GM10266 (cell line): Measurements from ENCODE around the gene ABHD16A.

Experiments
- DNase-seq: peaks from one replicate; pipeline ENCODE4 v3.0.0; 2012; ENCODE audit errors: extremely low spot score
- CTCF ChIP-seq: IDR thresholded peaks from 2 replicates; pipeline ENCODE4 v1.5.1; 2012; ENCODE audit warnings: mild to moderate bottlenecking, low read depth; ENCODE audit not compliant: control insufficient read depth, insufficient read depth; ENCODE audit errors: missing control alignments

The ABHD16A gene

GRCh38 chr6:31708224-31708623 lies 5.1 kb upstream of the ABHD16A start:
- TF ChIP-seq CTCF = no peak

GRCh38 chr6:31707701-31708100 lies 4.6 kb upstream of the ABHD16A start:
- TF ChIP-seq CTCF = no peak
- no peak for DNase-seq

More at GRCh38 chr6:31708224-31708623, 5.1 kb upstream of the ABHD16A start:
- no peak for DNase-seq

GRCh38 chr6:31706599-31706998 lies 3.5 kb upstream of the ABHD16A start, which contains the start of gene LY6G6F:
LY6G6F (plus strand) TSS chr6:31706866; CDS start chr6:31706907, 41 bp downstream.
- TF ChIP-seq CTCF = no peak
- no peak for DNase-seq

- no peak for TF ChIP-seq CTCF
- no peak for DNase-seq
Observed at GRCh38 chr6:31705931-31706330, 2.8 kb upstream of the ABHD16A start.

- no peak for DNase-seq
- no peak for TF ChIP-seq CTCF
Observed at GRCh38 chr6:31702405-31702818, 712 bp downstream of the ABHD16A start.

GRCh38 chr6:31701666-31702404 lies 1.3 kb downstream of the ABHD16A start:
- no peak for DNase-seq
- TF ChIP-seq CTCF = no peak

- no peak for TF ChIP-seq CTCF
- no peak for DNase-seq
Observed at GRCh38 chr6:31700740-31701401, 2.3 kb downstream of the ABHD16A start.
